ENCODE measurements around the gene KMT5C.

KMT5C gene

GRCh38 chr19:55339105-55339888 is at the start of gene KMT5C:
Gene KMT5C (plus strand): TSS chr19:55339876. CDS start chr19:55341937, 2,061 bp downstream.
- DNase-seq = peak; percentile 100

GRCh38 chr19:55297267-55297666 is 42.4 kb upstream of the KMT5C start:
- no peak for DNase-seq

- DNase-seq = no peak
Observed at GRCh38 chr19:55299991-55300390, 39.7 kb upstream of the KMT5C start.

- DNase-seq = no peak
Observed at GRCh38 chr19:55300886-55301458, 38.7 kb upstream of the KMT5C start.

DNA sequence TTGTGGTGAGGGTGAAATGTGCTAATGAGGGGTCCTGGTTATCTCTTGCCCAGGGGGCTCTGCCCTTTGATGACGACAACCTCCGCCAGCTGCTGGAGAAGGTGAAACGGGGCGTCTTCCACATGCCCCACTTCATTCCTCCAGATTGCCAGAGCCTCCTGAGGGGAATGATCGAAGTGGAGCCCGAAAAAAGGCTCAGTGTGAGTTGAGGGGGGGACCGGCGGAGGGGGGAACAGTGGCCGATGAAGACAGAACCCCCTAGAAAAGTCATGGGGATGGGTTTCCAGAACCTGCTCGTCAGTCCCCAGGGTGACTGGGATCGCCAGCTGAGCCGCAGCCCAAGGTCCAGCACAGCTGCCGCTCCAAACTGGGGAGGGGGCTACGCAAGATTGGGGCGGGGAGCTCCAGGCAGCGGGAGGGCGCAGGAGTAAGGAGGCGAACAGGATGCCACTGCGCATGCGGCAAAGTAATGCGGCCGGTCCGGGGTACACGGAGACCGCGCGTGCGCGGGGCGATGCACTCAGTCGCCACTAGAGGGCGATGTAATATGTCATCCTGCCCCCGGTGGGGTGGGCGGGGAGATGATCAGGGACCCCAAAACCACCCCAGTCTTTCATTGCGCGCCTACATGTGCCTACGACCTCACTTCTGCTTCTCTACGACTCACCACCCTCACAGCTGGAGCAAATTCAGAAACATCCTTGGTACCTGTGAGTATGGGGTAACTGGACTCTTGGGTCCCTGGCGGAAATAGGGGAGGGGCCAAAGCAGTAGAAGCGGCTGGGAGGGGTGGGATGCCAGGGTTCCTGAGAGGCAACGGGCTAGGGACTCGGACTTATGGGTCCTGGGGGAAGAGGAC is 38.0 kb upstream of the KMT5C start:
- peak; percentile 98 for DNase-seq

DNA sequence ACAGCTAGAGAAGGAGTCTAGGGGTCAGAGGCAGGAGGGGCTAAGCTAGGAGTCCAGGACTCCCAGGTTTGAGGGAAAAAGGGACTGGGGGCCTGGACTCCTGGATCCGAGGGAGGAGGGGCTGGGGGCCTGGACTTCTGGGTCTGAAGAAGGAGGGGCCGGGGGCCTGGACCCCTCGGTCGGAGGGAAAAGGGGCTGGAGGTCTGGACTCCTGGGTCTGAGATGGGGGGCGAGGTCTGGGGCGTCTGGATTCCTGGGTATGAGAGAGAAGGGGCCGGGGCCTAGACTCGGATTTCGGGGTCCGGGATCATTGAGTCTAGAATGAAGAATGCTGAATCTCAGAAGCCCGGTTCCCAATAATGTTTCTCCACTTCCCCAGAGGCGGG is 37.4 kb upstream of the KMT5C start:
- DNase-seq = no peak

DNA sequence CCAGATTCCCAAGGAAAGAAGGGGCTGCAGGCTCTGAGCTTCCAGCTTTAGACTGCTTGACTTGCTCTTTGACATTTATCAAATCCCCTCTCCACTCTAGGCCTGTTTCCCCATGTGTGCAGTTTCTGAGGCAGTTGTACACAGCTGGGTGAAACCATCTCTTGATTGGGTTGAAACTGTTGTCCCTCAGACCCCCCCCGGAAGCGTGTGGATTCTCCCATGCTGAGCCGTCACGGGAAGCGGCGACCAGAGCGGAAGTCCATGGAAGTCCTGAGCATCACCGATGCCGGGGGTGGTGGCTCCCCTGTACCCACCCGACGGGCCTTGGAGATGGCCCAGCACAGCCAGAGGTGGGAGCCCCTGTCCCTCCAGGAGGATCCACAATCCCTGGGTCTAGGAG is 36.2 kb upstream of the KMT5C start:
- no peak for DNase-seq

DNA sequence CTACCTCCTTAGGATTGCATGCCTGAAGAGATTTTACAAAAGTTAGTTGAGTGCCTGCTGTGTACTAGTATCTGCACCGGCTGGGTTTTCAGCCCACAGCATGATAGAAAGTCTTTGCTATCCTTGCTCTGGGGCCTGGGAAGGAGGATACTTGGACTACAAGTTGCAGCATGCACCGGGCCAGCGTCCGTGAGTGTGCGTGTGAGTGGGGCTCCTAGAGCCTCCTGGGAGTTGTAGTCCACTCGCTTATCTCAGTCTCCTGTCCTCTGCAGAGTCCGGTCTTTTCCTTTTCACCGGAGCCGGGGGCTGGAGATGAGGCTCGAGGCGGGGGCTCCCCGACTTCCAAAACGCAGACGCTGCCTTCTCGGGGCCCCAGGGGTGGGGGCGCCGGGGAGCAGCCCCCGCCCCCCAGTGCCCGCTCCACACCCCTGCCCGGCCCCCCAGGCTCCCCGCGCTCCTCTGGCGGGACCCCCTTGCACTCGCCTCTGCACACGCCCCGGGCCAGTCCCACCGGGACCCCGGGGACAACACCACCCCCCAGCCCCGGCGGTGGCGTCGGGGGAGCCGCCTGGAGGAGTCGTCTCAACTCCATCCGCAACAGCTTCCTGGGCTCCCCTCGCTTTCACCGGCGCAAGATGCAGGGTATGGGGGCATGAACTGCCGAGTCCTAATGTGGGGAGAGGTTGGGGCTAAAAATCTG is 35.2 kb upstream of the KMT5C start:
- no peak for DNase-seq

DNA sequence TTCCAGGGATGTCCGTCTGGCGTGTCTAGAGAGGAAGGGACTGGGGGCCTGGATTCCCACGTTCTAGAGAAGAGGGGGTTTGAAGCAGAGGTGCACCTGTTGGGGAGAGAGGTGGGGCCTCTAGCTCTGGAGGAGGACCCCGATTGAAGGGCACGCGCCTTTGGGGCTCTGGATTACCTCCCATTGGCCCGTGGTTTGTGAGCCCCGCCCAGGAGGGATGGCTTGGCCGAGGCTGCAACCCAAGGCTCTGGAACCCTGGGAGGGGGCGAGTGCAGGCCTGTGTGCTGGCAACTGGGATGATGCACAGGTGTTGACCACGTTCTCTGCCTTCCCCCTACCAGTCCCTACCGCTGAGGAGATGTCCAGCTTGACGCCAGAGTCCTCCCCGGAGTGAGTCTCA is 34.7 kb upstream of the KMT5C start:
- DNase-seq = no peak

DNA sequence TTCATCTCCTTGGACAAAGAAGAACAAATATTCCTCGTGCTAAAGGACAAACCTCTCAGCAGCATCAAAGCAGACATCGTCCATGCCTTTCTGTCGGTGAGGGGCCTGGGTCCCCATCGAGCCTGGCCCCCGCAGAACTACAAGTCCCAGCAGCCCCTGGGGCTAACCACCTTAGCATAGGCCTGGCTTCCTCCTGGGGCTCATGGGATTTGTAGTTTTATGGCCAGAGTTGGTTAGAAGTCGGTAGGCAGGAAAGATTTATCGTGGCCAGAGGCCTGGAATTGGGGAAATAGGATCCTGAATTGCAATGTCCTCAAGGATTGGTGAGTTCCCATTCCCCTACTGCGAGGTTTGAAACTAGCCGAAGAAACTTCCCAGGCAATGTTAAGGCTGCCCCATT is 34.2 kb upstream of the KMT5C start:
- DNase-seq = peak; percentile 53

- DNase-seq = no peak
Observed at GRCh38 chr19:55305983-55306562, 33.6 kb upstream of the KMT5C start.

GRCh38 chr19:55306712-55307111 is 33.0 kb upstream of the KMT5C start:
- DNase-seq = no peak

GRCh38 chr19:55308281-55308680 is 31.4 kb upstream of the KMT5C start:
- DNase-seq = no peak

DNA sequence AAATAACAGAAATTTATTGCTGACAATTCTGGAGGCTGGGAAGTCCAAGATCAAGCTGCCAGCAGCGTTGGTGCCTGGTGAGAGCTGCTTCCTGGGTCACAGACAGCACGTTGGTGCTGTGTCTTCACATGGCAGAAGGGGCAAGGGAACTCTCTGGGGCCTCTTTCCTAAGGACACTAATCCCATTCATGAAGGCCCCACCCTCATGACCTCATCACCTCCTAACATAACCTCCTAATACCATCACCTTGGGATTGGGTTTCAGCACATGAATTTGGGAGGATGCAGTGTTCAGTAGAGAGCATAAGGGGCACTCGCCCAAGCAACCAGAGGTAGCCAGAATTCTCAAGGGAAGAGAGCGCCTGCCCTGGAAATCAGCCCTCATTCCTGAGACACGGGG is 30.2 kb upstream of the KMT5C start:
- DNase-seq = no peak

- DNase-seq = no peak
Observed at GRCh38 chr19:55310498-55310897, 29.2 kb upstream of the KMT5C start.

DNA sequence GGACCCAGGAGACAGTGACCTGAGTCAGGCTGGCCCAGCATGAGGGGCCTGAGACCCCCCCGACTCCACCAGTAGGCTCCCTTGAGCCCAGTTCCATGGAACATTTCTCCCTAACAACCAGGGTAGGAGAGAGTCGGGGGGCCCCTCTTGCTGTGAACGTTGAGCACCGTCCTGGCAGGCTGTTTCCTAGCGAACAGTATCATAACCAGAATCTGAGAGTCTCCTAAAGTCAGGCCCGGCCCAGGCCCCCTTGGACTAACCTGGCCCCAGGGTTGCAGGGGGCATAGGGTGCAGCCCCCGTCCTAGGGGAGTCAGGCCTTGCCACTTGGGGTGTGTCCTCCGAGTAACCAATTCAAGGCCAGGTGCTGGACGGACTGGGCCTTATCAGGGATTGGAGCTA is 28.3 kb upstream of the KMT5C start:
- no peak for DNase-seq

GRCh38 chr19:55311797-55312196 is 27.9 kb upstream of the KMT5C start:
- DNase-seq = no peak

DNA sequence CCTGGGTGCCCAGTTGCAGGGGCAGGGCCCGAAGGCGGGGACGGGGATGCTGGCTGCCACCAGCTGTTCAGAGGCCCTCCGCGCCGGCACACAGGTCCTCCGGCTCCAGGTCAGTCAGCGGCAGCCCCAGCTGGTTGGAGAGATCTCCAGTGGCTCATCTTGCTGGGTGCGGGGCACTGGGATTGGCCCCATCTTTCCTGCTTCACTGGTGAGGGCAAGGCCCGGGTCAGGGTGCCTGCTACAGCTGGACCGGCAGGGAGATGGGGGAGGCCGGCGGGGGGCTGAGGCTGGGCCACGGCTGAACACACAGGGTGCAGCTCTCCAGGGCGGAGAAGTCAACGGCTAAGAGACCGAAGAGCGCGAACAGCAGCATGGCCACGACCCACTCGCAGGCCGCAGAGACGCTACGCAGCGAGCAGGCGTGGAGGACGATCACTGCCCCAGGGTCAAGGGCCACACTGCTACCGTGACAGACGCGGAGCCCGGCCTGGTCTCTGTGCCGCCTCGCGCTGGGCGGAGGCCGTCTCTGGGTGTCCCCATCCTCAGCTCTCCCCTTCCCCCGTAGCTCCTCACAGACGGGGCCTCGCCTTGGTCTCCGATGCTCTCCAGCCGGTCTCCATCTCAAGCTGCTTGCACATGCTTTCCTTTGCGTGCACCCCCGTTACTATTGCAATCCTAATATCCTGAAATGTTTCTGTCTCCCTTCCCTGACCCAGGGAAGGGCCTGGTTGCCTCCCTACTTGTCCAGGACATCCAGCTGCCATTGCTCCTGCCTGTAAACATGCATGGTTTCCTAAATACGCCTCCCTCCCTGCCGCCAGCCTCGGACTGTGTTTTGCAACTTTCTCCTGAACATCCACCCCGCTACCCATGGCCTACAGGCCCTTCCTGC is 26.8 kb upstream of the KMT5C start:
- no peak for DNase-seq

GRCh38 chr19:55314396-55314795 is 25.3 kb upstream of the KMT5C start:
- DNase-seq = no peak

DNA sequence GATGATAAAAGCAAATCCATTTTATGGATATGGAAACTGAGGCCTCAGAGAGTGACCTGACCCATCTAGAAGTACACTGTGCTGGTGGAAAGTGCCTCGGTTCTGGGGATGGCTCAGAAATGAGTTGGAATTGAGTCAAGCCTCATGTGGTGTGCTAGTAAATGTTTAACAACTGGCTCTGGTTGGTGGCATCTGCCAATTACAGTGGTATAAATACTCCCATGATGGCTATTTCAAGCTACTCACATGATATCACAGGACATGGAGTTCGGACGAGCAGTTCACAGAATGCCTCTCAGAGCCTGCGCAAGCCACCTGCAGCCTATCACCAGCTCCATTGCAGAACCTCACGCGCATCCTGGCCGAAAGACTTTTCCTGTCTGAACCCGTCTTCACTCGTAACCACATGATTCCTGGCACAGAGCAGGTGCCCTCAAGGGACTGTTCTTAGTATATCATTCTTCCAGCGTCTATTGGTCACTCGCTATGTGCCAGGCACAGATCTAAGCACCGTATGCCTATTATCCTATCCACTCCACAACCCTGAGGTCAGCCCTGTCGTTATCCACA is 23.6 kb upstream of the KMT5C start:
- DNase-seq = no peak

DNA sequence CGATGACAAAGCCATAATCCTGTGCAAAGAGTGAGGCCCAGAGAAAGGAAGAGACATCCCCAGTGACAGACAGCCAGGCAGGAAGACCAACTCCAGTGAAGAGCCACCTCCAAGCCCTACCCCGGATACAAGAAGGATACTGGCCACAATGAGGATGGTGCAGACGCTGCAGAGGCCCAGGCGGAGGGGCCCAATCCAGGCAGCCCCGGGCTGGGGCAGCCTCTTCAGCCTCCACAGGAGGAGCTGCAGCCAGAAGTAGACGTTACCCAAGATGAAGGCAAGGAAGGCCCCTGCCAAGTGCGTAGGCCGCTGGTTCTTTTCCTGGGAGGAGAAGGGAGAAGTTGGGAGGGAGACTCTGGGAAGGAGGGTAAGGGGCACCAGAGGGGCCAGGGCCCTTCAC is 23.0 kb upstream of the KMT5C start:
- DNase-seq = no peak
